Spinal cord (tissue), 10 donors: ENCODE measurements around the gene CLEC16A. TPM values are rescaled to one million over a fixed set of nuclear protein-coding genes. Genes with fewer than 3 reads are reported as not detected.
"Not testable (repeated sequence)": the region's sequence is repeated elsewhere in the genome, so short reads cannot be mapped to it uniquely, and the experiment has no call there.

Experiments
- DNase-seq, 6 donors: peaks; one replicate each; pipeline versions ENCODE4 v3.0.0 to v3.0.0-alpha.2; 2013 to 2015; ENCODE audit warnings: low spot score in 6 of 6, low read depth in 4 of 6
- H3K27ac ChIP-seq: one replicate; pipeline ENCODE4 v1.5.1; 2013; ENCODE audit warnings: low read depth, low read length, control low read depth
- H3K27me3 ChIP-seq: one replicate; pipeline ENCODE4 v1.6.1; 2013; ENCODE audit warnings: low read length; ENCODE audit not compliant: control insufficient read depth, insufficient read depth
- H3K36me3 ChIP-seq: one replicate; pipeline ENCODE4 v1.6.1; 2013; ENCODE audit warnings: low read length; ENCODE audit not compliant: control insufficient read depth, insufficient read depth
- H3K4me1 ChIP-seq: one replicate; pipeline ENCODE4 v1.6.1; 2013; ENCODE audit warnings: low read length; ENCODE audit not compliant: control insufficient read depth, insufficient read depth
- H3K4me3 ChIP-seq: one replicate; pipeline ENCODE4 v1.5.1; 2013; ENCODE audit warnings: low read depth, low read length, control low read depth
- H3K9me3 ChIP-seq: one replicate; pipeline ENCODE4 v1.6.1; 2013; ENCODE audit warnings: low read length; ENCODE audit not compliant: control insufficient read depth, insufficient read depth
- WGBS: methylation state at CpG from one replicate; pipeline ENCODE4 v1.1.5; 2013; ENCODE audit warnings: missing lambda C conversion rate; ENCODE audit not compliant: insufficient coverage; 5-methylcytosine and 5-hydroxymethylcytosine counted together
- polyA plus RNA-seq, 2 donors: library from polyadenylated mRNA; unstranded; fragments of 120-200 nt; gene quantifications; one replicate each; pipeline ENCODE4 v1.2.1, GENCODE V29; 2013; ENCODE audit not compliant: insufficient read length in 2 of 2
- total RNA-seq, 2 donors: library from RNA; depleted of rRNA in 1 of 2; stranded (reverse); fragments of 120-200 nt in 1 of 2; fragments of >200 nt in 1 of 2; gene quantifications; one replicate each; pipeline versions ENCODE4 v1.2.3 to v1.2.4, GENCODE V29; 2013 to 2014
- donor health status: healthy.

Gene CLEC16A
- total and polyA plus RNA-seq, 4 donors: 19.5 to 38.4 (median 25.1) TPM

GRCh38 chr16:10925285-10925684 is 19.1 kb upstream of the CLEC16A start:
- H3K4me1 ChIP-seq, H3K27me3 ChIP-seq, H3K4me3 ChIP-seq, H3K9me3 ChIP-seq, H3K27ac ChIP-seq, DNase-seq: not testable (repeated sequence)
- H3K36me3 ChIP-seq: peaks cover 65% of the 10 kb centered on the region
- no CpG with 5 or more reads among the region's 3 CpGs for WGBS

- no peaks in the 10 kb centered on the region for H3K27me3 ChIP-seq
- H3K4me3 ChIP-seq: no peak overlapping the region
- no peak overlapping the region for H3K27ac ChIP-seq
- peaks cover 71% of the 10 kb centered on the region for H3K36me3 ChIP-seq
- H3K9me3 ChIP-seq: no peaks in the 10 kb centered on the region
- peaks cover 5% of the 10 kb centered on the region for H3K4me1 ChIP-seq
- no peak for DNase-seq
- 78% methylated on average over 4 of the region's 4 CpGs for WGBS
Measured at GRCh38 chr16:10926094-10926493, 18.3 kb upstream of the CLEC16A start.

- no peak overlapping the region for H3K4me3 ChIP-seq
- no peaks in the 10 kb centered on the region for H3K9me3 ChIP-seq
- 100% methylated on average over 1 of the region's 5 CpGs for WGBS
- no peak for DNase-seq
- H3K27me3 ChIP-seq: no peaks in the 10 kb centered on the region
- H3K36me3 ChIP-seq: peaks cover 77% of the 10 kb centered on the region
- H3K27ac ChIP-seq: no peak overlapping the region
- peaks cover 5% of the 10 kb centered on the region for H3K4me1 ChIP-seq
Measured at GRCh38 chr16:10926867-10927266, 17.5 kb upstream of the CLEC16A start.

- H3K4me1 ChIP-seq: peaks cover 5% of the 10 kb centered on the region
- no peak for DNase-seq
- 97% methylated on average over 11 of the region's 11 CpGs for WGBS
- H3K4me3 ChIP-seq: no peak overlapping the region
- no peaks in the 10 kb centered on the region for H3K27me3 ChIP-seq
- H3K27ac ChIP-seq: no peak overlapping the region
- H3K9me3 ChIP-seq: no peaks in the 10 kb centered on the region
- H3K36me3 ChIP-seq: peaks cover 71% of the 10 kb centered on the region
Measured at GRCh38 chr16:10927497-10928112, 16.8 kb upstream of the CLEC16A start.

- not testable (repeated sequence) for H3K27ac ChIP-seq, H3K4me3 ChIP-seq, H3K4me1 ChIP-seq, H3K9me3 ChIP-seq, H3K27me3 ChIP-seq, DNase-seq
- peaks cover 75% of the 10 kb centered on the region for H3K36me3 ChIP-seq
- 92% methylated on average over 11 of the region's 12 CpGs for WGBS
Measured at GRCh38 chr16:10929097-10929496, 15.3 kb upstream of the CLEC16A start.

GRCh38 chr16:10929853-10930754 is 14.3 kb upstream of the CLEC16A start:
- WGBS: 81% methylated on average over 12 of the region's 15 CpGs
- H3K4me1 ChIP-seq: peaks cover 6% of the 10 kb centered on the region

GRCh38 chr16:10930755-10931093 is 13.6 kb upstream of the CLEC16A start:
- peaks cover 6% of the 10 kb centered on the region for H3K4me1 ChIP-seq
- H3K27me3 ChIP-seq: no peaks in the 10 kb centered on the region
- WGBS: 69% methylated on average over 2 of the region's 2 CpGs
- no peak for DNase-seq
- peaks cover 63% of the 10 kb centered on the region for H3K36me3 ChIP-seq
- no peaks in the 10 kb centered on the region for H3K9me3 ChIP-seq
- H3K4me3 ChIP-seq: no peak overlapping the region
- H3K27ac ChIP-seq: no peak overlapping the region

More at GRCh38 chr16:10929853-10930754, 14.3 kb upstream of the CLEC16A start:
- Histone ChIP-seq H3K4me3 (no peak overlapping the region), H3K36me3 (peaks cover 69% of the 10 kb centered on the region), H3K9me3 (no peaks in the 10 kb centered on the region), H3K27me3 (no peaks in the 10 kb centered on the region), H3K27ac (no peak overlapping the region)
- no peak for DNase-seq

- peaks cover 59% of the 10 kb centered on the region for H3K36me3 ChIP-seq
- H3K27me3 ChIP-seq: no peaks in the 10 kb centered on the region
- peaks cover 6% of the 10 kb centered on the region for H3K4me1 ChIP-seq
- H3K4me3 ChIP-seq: no peak overlapping the region
- no peak overlapping the region for H3K27ac ChIP-seq
- no peaks in the 10 kb centered on the region for H3K9me3 ChIP-seq
- no peak for DNase-seq
- 100% methylated on average over 4 of the region's 7 CpGs for WGBS
Measured at GRCh38 chr16:10931134-10931533, 13.2 kb upstream of the CLEC16A start.

GRCh38 chr16:10931977-10932632 is 12.3 kb upstream of the CLEC16A start:
- WGBS: 98% methylated on average over 6 of the region's 11 CpGs
- Histone ChIP-seq H3K4me1 (peaks cover 12% of the 10 kb centered on the region), H3K4me3 (no peak overlapping the region), H3K36me3 (peaks cover 58% of the 10 kb centered on the region), H3K27me3 (no peaks in the 10 kb centered on the region), H3K9me3 (no peaks in the 10 kb centered on the region), H3K27ac (no peak overlapping the region)
- DNase-seq: no peak
